GM21619 (cell line): ENCODE results near the gene MRPL45.
A peak's percentile ranks its signal among the peaks of the same experiment; 100 is the strongest.

ENCODE experiments used
- ATAC-seq: cut with Tn5 transposase; IDR thresholded peaks from one replicate; pipeline ENCODE4 v1.9.1; 2021; ENCODE audit not compliant: unreplicated experiment

MRPL45 gene

GRCh38 chr17:38344420-38344745, 47.4 kb downstream of the MRPL45 start:
- no peak for ATAC-seq

GRCh38 chr17:38345743-38346142, 48.8 kb downstream of the MRPL45 start:
- no peak for ATAC-seq

- no peak for ATAC-seq
These were observed 52.2 kb downstream of the MRPL45 start for GRCh38 chr17:38349097-38349730.

GRCh38 chr17:38350035-38350434, 53.1 kb downstream of the MRPL45 start:
- ATAC-seq: no peak

- ATAC-seq: peak; percentile 73
These were observed 54.6 kb downstream of the MRPL45 start, which contains the start of gene SOCS7 for GRCh38 chr17:38351412-38352222. Gene SOCS7 (plus strand): TSS chr17:38351844. CDS start chr17:38352053, 209 bp downstream.

- peak; percentile 29 for ATAC-seq
These were observed 55.5 kb downstream of the MRPL45 start for GRCh38 chr17:38352245-38353085.

- ATAC-seq: no peak
These were observed 56.2 kb downstream of the MRPL45 start for GRCh38 chr17:38353086-38353604.

GRCh38 chr17:38353668-38354067, 56.7 kb downstream of the MRPL45 start:
- ATAC-seq: no peak

GRCh38 chr17:38354466-38354865, 57.5 kb downstream of the MRPL45 start:
- no peak for ATAC-seq

GRCh38 chr17:38355251-38355650, 58.3 kb downstream of the MRPL45 start:
- ATAC-seq: no peak

- no peak for ATAC-seq
These were observed 60.6 kb downstream of the MRPL45 start for GRCh38 chr17:38357486-38358123.

- no peak for ATAC-seq
These were observed 61.9 kb downstream of the MRPL45 start for GRCh38 chr17:38358586-38359513.

- ATAC-seq: no peak
These were observed 64.9 kb downstream of the MRPL45 start for GRCh38 chr17:38361694-38362465.

- ATAC-seq: no peak
These were observed 66.0 kb downstream of the MRPL45 start for GRCh38 chr17:38363016-38363415.

GRCh38 chr17:38364741-38365140, 67.8 kb downstream of the MRPL45 start:
- no peak for ATAC-seq

- no peak for ATAC-seq
These were observed 72.3 kb downstream of the MRPL45 start for GRCh38 chr17:38369124-38369886.
